ENCODE data around the gene SULT1A3. TPM values are rescaled to one million over a fixed set of nuclear protein-coding genes. Genes with fewer than 3 reads are reported as not detected.
"Not testable (repeated sequence)": the region's sequence is repeated elsewhere in the genome, so short reads cannot be mapped to it uniquely, and the experiment has no call there.

Gene SULT1A3
- total and polyA plus RNA-seq, 2 donors (not counting 1 experiment from before 2014, with no cell fraction given) = 33.2 to 36.8 TPM

GRCh38 chr16:30170145-30170544 is 28.9 kb upstream of the SULT1A3 start:
- intact Hi-C loops (cut with micrococcal nuclease); H3K27me3 Mint-ChIP-seq; H3K9me3 ChIP-seq (ENCODE audit: control extremely low read depth in 1 of 3, control insufficient read depth in 2 of 3, insufficient read depth in 1 of 3, low read length in 2 of 3); H4K20me1 ChIP-seq (ENCODE audit: control insufficient read depth, insufficient read depth, low read length, poor library complexity, severe bottlenecking); H3K79me2 ChIP-seq (ENCODE audit: control insufficient read depth, insufficient read depth, low read length); H3K36me3 ChIP-seq (replicated peaks in 1 of 2; ENCODE audit: control extremely low read depth in 1 of 2, control insufficient read depth in 1 of 2, extremely low read depth in 1 of 2, insufficient read depth in 2 of 2, low read length in 1 of 2); DNase-seq; H3K27ac ChIP-seq (ENCODE audit: low read length in 2 of 2); H3K4me3 ChIP-seq (ENCODE audit: control extremely low read depth in 1 of 5, extremely low read depth in 1 of 5, insufficient read depth in 1 of 5, low read depth in 2 of 5, low read length in 4 of 5); H2AFZ ChIP-seq (ENCODE audit: insufficient read depth, low read depth, low read length, poor library complexity, severe bottlenecking); H3K9ac ChIP-seq (ENCODE audit: low read length); CTCF ChIA-PET; H3K27ac Mint-ChIP-seq; ATAC-seq (ENCODE audit: low read depth); H3K9me3 Mint-ChIP-seq (ENCODE audit: insufficient read depth); H3K27me3 ChIP-seq (replicated peaks in 1 of 4; ENCODE audit: control extremely low read depth in 1 of 4, control insufficient read depth in 3 of 4, insufficient read depth in 4 of 4, low read length in 3 of 4); H3K4me3 Mint-ChIP-seq; POLR2A ChIA-PET; H3K4me2 ChIP-seq (replicated peaks; ENCODE audit: low read depth, low read length, poor library complexity, severe bottlenecking): not testable (repeated sequence)
- no CpG with 5 or more reads among the region's 31 CpGs for WGBS (ENCODE audit: insufficient coverage)
- peaks cover 22% of the 10 kb centered on the region for H3K4me1 Mint-ChIP-seq
- H3K4me1 ChIP-seq (ENCODE audit: control insufficient read depth in 2 of 2, insufficient read depth in 2 of 2, low read length in 2 of 2) = peaks cover 20 to 24% of the 10 kb centered on the region in 2 donors

GRCh38 chr16:30173054-30173453 is 26.0 kb upstream of the SULT1A3 start:
- H3K4me2 ChIP-seq (replicated peaks; ENCODE audit: low read depth, low read length, poor library complexity, severe bottlenecking) = no peak overlapping the region
- H3K27ac ChIP-seq (ENCODE audit: low read length in 2 of 2) = no peak overlapping the region
- no CpG with 5 or more reads among the region's 7 CpGs for WGBS (ENCODE audit: insufficient coverage)
- no peaks in the 10 kb centered on the region for H4K20me1 ChIP-seq (ENCODE audit: control insufficient read depth, insufficient read depth, low read length, poor library complexity, severe bottlenecking)
- POLR2A ChIA-PET = interaction anchor here (0.7 kb wide), 1 partner anchor 18 kb away, joined by 4 read pairs; no protein-coding TSS in a partner anchor
- H3K27ac Mint-ChIP-seq = no peak overlapping the region
- DNase-seq (no peak), ATAC-seq (ENCODE audit: low read depth) (no peak)
- peaks cover 1% of the 10 kb centered on the region for H3K4me1 Mint-ChIP-seq
- no peak overlapping the region for H3K4me3 ChIP-seq (ENCODE audit: control extremely low read depth in 1 of 5, extremely low read depth in 1 of 5, insufficient read depth in 1 of 5, low read depth in 2 of 5, low read length in 4 of 5)
- no peaks in the 10 kb centered on the region for H3K9me3 ChIP-seq (ENCODE audit: control extremely low read depth in 1 of 3, control insufficient read depth in 2 of 3, insufficient read depth in 1 of 3, low read length in 2 of 3)
- no peaks in the 10 kb centered on the region for H3K79me2 ChIP-seq (ENCODE audit: control insufficient read depth, insufficient read depth, low read length)
- no peaks in the 10 kb centered on the region for H3K36me3 ChIP-seq (replicated peaks in 1 of 2; ENCODE audit: control extremely low read depth in 1 of 2, control insufficient read depth in 1 of 2, extremely low read depth in 1 of 2, insufficient read depth in 2 of 2, low read length in 1 of 2)
- H3K27me3 Mint-ChIP-seq = no peaks in the 10 kb centered on the region
- H3K27me3 ChIP-seq (replicated peaks in 1 of 4; ENCODE audit: control extremely low read depth in 1 of 4, control insufficient read depth in 3 of 4, insufficient read depth in 4 of 4, low read length in 3 of 4) = no peaks in the 10 kb centered on the region
- H2AFZ ChIP-seq (ENCODE audit: insufficient read depth, low read depth, low read length, poor library complexity, severe bottlenecking) = no peak overlapping the region
- H3K9ac ChIP-seq (ENCODE audit: low read length) = no peak overlapping the region
- H3K4me3 Mint-ChIP-seq = no peak overlapping the region
- intact Hi-C loops (cut with micrococcal nuclease) = no loop called here
- no peaks in the 10 kb centered on the region for H3K9me3 Mint-ChIP-seq (ENCODE audit: insufficient read depth)
- TF ChIP-seq EZH2 (IDR thresholded peaks at IDR 0.05; ENCODE audit: borderline replicate concordance, insufficient read depth, low read depth, low read length, poor library complexity, severe bottlenecking) (no peak), CTCF (IDR thresholded peaks at IDR 0.05) (no peak)
- H3K4me1 ChIP-seq (ENCODE audit: control insufficient read depth in 2 of 2, insufficient read depth in 2 of 2, low read length in 2 of 2) = no peaks in the 10 kb centered on the region
- CTCF ChIA-PET = interaction anchor here (0.6 kb wide), 1 partner anchor 82 kb away, joined by 3 read pairs; no protein-coding TSS in a partner anchor

- CTCF ChIA-PET = not testable (repeated sequence)
Measured at GRCh38 chr16:30176876-30177275, 22.2 kb upstream of the SULT1A3 start.

More at GRCh38 chr16:30176876-30177275, 22.2 kb upstream of the SULT1A3 start:
- H3K4me1 Mint-ChIP-seq; H3K79me2 ChIP-seq (ENCODE audit: control insufficient read depth, insufficient read depth, low read length); H3K9ac ChIP-seq (ENCODE audit: low read length); H4K20me1 ChIP-seq (ENCODE audit: control insufficient read depth, insufficient read depth, low read length, poor library complexity, severe bottlenecking); H2AFZ ChIP-seq (ENCODE audit: insufficient read depth, low read depth, low read length, poor library complexity, severe bottlenecking); H3K27ac Mint-ChIP-seq; H3K27me3 ChIP-seq (replicated peaks in 1 of 4; ENCODE audit: control extremely low read depth in 1 of 4, control insufficient read depth in 3 of 4, insufficient read depth in 4 of 4, low read length in 3 of 4); H3K9me3 ChIP-seq (ENCODE audit: control extremely low read depth in 1 of 3, control insufficient read depth in 2 of 3, insufficient read depth in 1 of 3, low read length in 2 of 3); H3K4me1 ChIP-seq (ENCODE audit: control insufficient read depth in 2 of 2, insufficient read depth in 2 of 2, low read length in 2 of 2); H3K4me3 Mint-ChIP-seq; DNase-seq; ATAC-seq (ENCODE audit: low read depth); H3K4me3 ChIP-seq (ENCODE audit: control extremely low read depth in 1 of 5, extremely low read depth in 1 of 5, insufficient read depth in 1 of 5, low read depth in 2 of 5, low read length in 4 of 5); H3K27me3 Mint-ChIP-seq; H3K27ac ChIP-seq (ENCODE audit: low read length in 2 of 2); H3K36me3 ChIP-seq (replicated peaks in 1 of 2; ENCODE audit: control extremely low read depth in 1 of 2, control insufficient read depth in 1 of 2, extremely low read depth in 1 of 2, insufficient read depth in 2 of 2, low read length in 1 of 2); H3K4me2 ChIP-seq (replicated peaks; ENCODE audit: low read depth, low read length, poor library complexity, severe bottlenecking); intact Hi-C loops (cut with micrococcal nuclease); H3K9me3 Mint-ChIP-seq (ENCODE audit: insufficient read depth): not testable (repeated sequence)
- WGBS (ENCODE audit: insufficient coverage) = 95% methylated on average over 4 of the region's 6 CpGs
- POLR2A ChIA-PET = interaction anchor here (0.7 to 0.9 kb wide), 3 partner anchors 34 to 123 kb away, joined by 3 to 10 read pairs (median 3); partner anchors contain the start of gene YPEL3
